ENCODE measurements around the gene PLGRKT.
"Not testable (repeated sequence)": the region's sequence is repeated elsewhere in the genome, so short reads cannot be mapped to it uniquely, and the experiment has no call there.

The PLGRKT gene

GRCh38 chr9:5364294-5365024, 73.3 kb downstream of the PLGRKT start:
- DNase-seq, result no peak

GRCh38 chr9:5361326-5362010, 76.3 kb downstream of the PLGRKT start:
- DNase-seq, result no peak

- no peak for DNase-seq
These were observed 77.4 kb downstream of the PLGRKT start for GRCh38 chr9:5360341-5360740.

- no peak for DNase-seq
These were observed 80.2 kb downstream of the PLGRKT start for GRCh38 chr9:5357431-5358105.

GRCh38 chr9:5355817-5356216, 81.9 kb downstream of the PLGRKT start:
- DNase-seq, result no peak

GRCh38 chr9:5355226-5355625, 82.5 kb downstream of the PLGRKT start:
- no peak for DNase-seq

GRCh38 chr9:5354184-5354583, 83.5 kb downstream of the PLGRKT start:
- DNase-seq, result no peak

- no peak for DNase-seq
These were observed 85.0 kb downstream of the PLGRKT start for GRCh38 chr9:5352637-5353248.

GRCh38 chr9:5338992-5339981, 98.4 kb downstream of the PLGRKT start, which contains the start of gene RLN1:
TSS of gene RLN1 (minus strand) at chr9:5339876. CDS start at chr9:5339746, 130 bp downstream.
- not testable (repeated sequence) for DNase-seq

- no peak for DNase-seq
These were observed 101.0 kb downstream of the PLGRKT start for GRCh38 chr9:5336688-5337087.

- DNase-seq, result not testable (repeated sequence)
These were observed 106.4 kb downstream of the PLGRKT start for GRCh38 chr9:5331276-5331675.

- DNase-seq, result peak in 1 of 2 experiments; percentile 49
These were observed 110.7 kb downstream of the PLGRKT start for GRCh38 chr9:5326893-5327548.

GRCh38 chr9:5326187-5326586, 111.5 kb downstream of the PLGRKT start:
- no peak for DNase-seq

- DNase-seq, result not testable (repeated sequence)
These were observed 116.1 kb downstream of the PLGRKT start for GRCh38 chr9:5321601-5322000.

GRCh38 chr9:5321058-5321457, 116.7 kb downstream of the PLGRKT start:
- no peak for DNase-seq

- not testable (repeated sequence) for DNase-seq
These were observed 121.3 kb downstream of the PLGRKT start for GRCh38 chr9:5316406-5316805.

- DNase-seq, result no peak
These were observed 122.4 kb downstream of the PLGRKT start for GRCh38 chr9:5315187-5315923.

- DNase-seq, result no peak
These were observed 126.9 kb downstream of the PLGRKT start for GRCh38 chr9:5310851-5311250.

All from NCI-H187 (cell line).